Neutrophil (primary cell): Measurements from ENCODE around the gene CYBA.
A peak's percentile ranks its signal among the peaks of the same experiment; 100 is the strongest.

Experiments used
- H3K27ac ChIP-seq: fragments of 200-600 bp; sonication (generic); 2 replicates; pipeline ENCODE4 v1.5.1; 2016; ENCODE audit warnings: mild to moderate bottlenecking, moderate library complexity
- H3K27me3 ChIP-seq: fragments of 200-600 bp; sonication (generic); 2 replicates; pipeline ENCODE4 v1.6.0; 2016; ENCODE audit warnings: mild to moderate bottlenecking
- H3K36me3 ChIP-seq: fragments of 200-600 bp; sonication (generic); 2 replicates; pipeline ENCODE4 v1.5.1; 2017
- H3K4me1 ChIP-seq, 2 experiments: fragments of 200-600 bp in 1 of 2; sonication (generic) in 1 of 2; 1 replicate in 1 of 2; 2 replicates in 1 of 2; pipeline versions ENCODE4 v1.5.1 to v1.6.1; 2013 to 2016; ENCODE audit warnings: low read depth in 1 of 2, low read length in 1 of 2, mild to moderate bottlenecking in 1 of 2, moderate library complexity in 1 of 2; ENCODE audit not compliant: control insufficient read depth in 1 of 2, insufficient read depth in 1 of 2
- H3K4me3 ChIP-seq, 2 experiments: fragments of 200-600 bp in 1 of 2; sonication (generic) in 1 of 2; 1 replicate in 1 of 2; 2 replicates in 1 of 2; pipeline ENCODE4 v1.5.1; 2013 to 2016; ENCODE audit warnings: low read depth in 1 of 2, low read length in 1 of 2, mild to moderate bottlenecking in 1 of 2, moderate library complexity in 1 of 2
- H3K9me3 ChIP-seq: fragments of 200-600 bp; sonication (generic); 2 replicates; pipeline ENCODE4 v1.5.1; 2016
- CTCF ChIP-seq: fragments of 200-600 bp; sonication (generic); IDR thresholded peaks from 2 replicates; pipeline ENCODE4 v1.5.1; 2016; ENCODE audit warnings: antibody characterized with exemption

The CYBA gene

GRCh38 chr16:88685156-88686061, 34.6 kb upstream of the CYBA start:
- Histone ChIP-seq H3K4me1 (peaks cover 56 to 79% of the 10 kb centered on the region in 2 experiments), H3K4me3 (peak overlapping the region; percentile 88 to 96), H3K9me3 (no peaks in the 10 kb centered on the region), H3K27ac (peak overlapping the region; percentile 87), H3K36me3 (peaks cover 13% of the 10 kb centered on the region), H3K27me3 (peaks cover 16% of the 10 kb centered on the region)
- no peak for TF ChIP-seq CTCF

GRCh38 chr16:88684569-88685155, 33.8 kb upstream of the CYBA start:
- Histone ChIP-seq H3K4me1 (peaks cover 60 to 77% of the 10 kb centered on the region in 2 experiments), H3K9me3 (no peaks in the 10 kb centered on the region), H3K27me3 (peaks cover 16% of the 10 kb centered on the region), H3K4me3 (peak overlapping the region; percentile 88 to 96), H3K36me3 (peaks cover 16% of the 10 kb centered on the region), H3K27ac (peak overlapping the region; percentile 87)
- no peak for TF ChIP-seq CTCF

- peaks cover 56 to 62% of the 10 kb centered on the region in 2 experiments for H3K4me1 ChIP-seq
- no peak for TF ChIP-seq CTCF
- no peaks in the 10 kb centered on the region for H3K9me3 ChIP-seq
- no peaks in the 10 kb centered on the region for H3K27me3 ChIP-seq
- H3K36me3 ChIP-seq, result peaks cover 42% of the 10 kb centered on the region
- peak overlapping the region; percentile 37 to 57 for H3K4me3 ChIP-seq
- H3K27ac ChIP-seq, result peak overlapping the region; percentile 89
Measured at GRCh38 chr16:88681709-88682451, 31.0 kb upstream of the CYBA start.

- TF ChIP-seq CTCF, result peak; percentile 57
- Histone ChIP-seq H3K36me3 (peaks cover 49% of the 10 kb centered on the region), H3K27me3 (no peaks in the 10 kb centered on the region), H3K4me3 (peak overlapping the region; percentile 37 to 57), H3K27ac (peak overlapping the region; percentile 89), H3K9me3 (no peaks in the 10 kb centered on the region), H3K4me1 (peaks cover 52 to 56% of the 10 kb centered on the region in 2 experiments)
Measured at GRCh38 chr16:88681084-88681680, 30.3 kb upstream of the CYBA start.

GRCh38 chr16:88680554-88681083, 29.8 kb upstream of the CYBA start:
- peaks cover 55% of the 10 kb centered on the region for H3K36me3 ChIP-seq
- H3K27me3 ChIP-seq, result no peaks in the 10 kb centered on the region

More at GRCh38 chr16:88680554-88681083, 29.8 kb upstream of the CYBA start:
- Histone ChIP-seq H3K27ac (peak overlapping the region; percentile 89), H3K4me3 (peak overlapping the region in 1 of 2 experiments; percentile 57), H3K9me3 (no peaks in the 10 kb centered on the region), H3K4me1 (peaks cover 51% of the 10 kb centered on the region in 2 experiments)
- TF ChIP-seq CTCF, result no peak
